GM19035 (cell line): ENCODE data around the gene ACOT6.
"Not testable (repeated sequence)": the region's sequence is repeated elsewhere in the genome, so short reads cannot be mapped to it uniquely, and the experiment has no call there.

Experiments used
- ATAC-seq: cut with Tn5 transposase; IDR thresholded peaks from one replicate; pipeline ENCODE4 v1.9.1; 2021; ENCODE audit not compliant: unreplicated experiment

ACOT6 gene

GRCh38 chr14:73612339-73613045 lies at the start of gene ACOT6:
ACOT6 (plus strand) TSS chr14:73612517; CDS start chr14:73612572, 55 bp downstream.
- ATAC-seq: peak; percentile 74

- ATAC-seq: not testable (repeated sequence)
These were observed 49.6 kb upstream of the ACOT6 start for GRCh38 chr14:73562696-73563095.

- not testable (repeated sequence) for ATAC-seq
These were observed 45.9 kb upstream of the ACOT6 start for GRCh38 chr14:73566431-73566830.

GRCh38 chr14:73566935-73567334 lies 45.4 kb upstream of the ACOT6 start:
- ATAC-seq: not testable (repeated sequence)

GRCh38 chr14:73567358-73567757 lies 45.0 kb upstream of the ACOT6 start:
- ATAC-seq: no peak

GRCh38 chr14:73567951-73568885 lies 44.1 kb upstream of the ACOT6 start:
- no peak for ATAC-seq

GRCh38 chr14:73568886-73569184 lies 43.5 kb upstream of the ACOT6 start:
- not testable (repeated sequence) for ATAC-seq

GRCh38 chr14:73569185-73569958 lies 42.9 kb upstream of the ACOT6 start, which contains the start of gene ACOT2:
ACOT2 (plus strand) TSS chr14:73569213; CDS start chr14:73569241, 28 bp downstream.
- ATAC-seq: peak; percentile 62

- peak; percentile 53 for ATAC-seq
These were observed 41.4 kb upstream of the ACOT6 start for GRCh38 chr14:73570913-73571312.

GRCh38 chr14:73573034-73573433 lies 39.3 kb upstream of the ACOT6 start:
- ATAC-seq: not testable (repeated sequence)

GRCh38 chr14:73573740-73574139 lies 38.6 kb upstream of the ACOT6 start:
- ATAC-seq: not testable (repeated sequence)

GRCh38 chr14:73574251-73574650 lies 38.1 kb upstream of the ACOT6 start:
- ATAC-seq: not testable (repeated sequence)

- no peak for ATAC-seq
These were observed 35.9 kb upstream of the ACOT6 start for GRCh38 chr14:73576391-73576790.

GRCh38 chr14:73577214-73577613 lies 35.1 kb upstream of the ACOT6 start:
- not testable (repeated sequence) for ATAC-seq

GRCh38 chr14:73582102-73582979 lies 30.0 kb upstream of the ACOT6 start:
- ATAC-seq: not testable (repeated sequence)

GRCh38 chr14:73588695-73589094 lies 23.6 kb upstream of the ACOT6 start:
- ATAC-seq: no peak

GRCh38 chr14:73589116-73589515 lies 23.2 kb upstream of the ACOT6 start:
- no peak for ATAC-seq

- ATAC-seq: not testable (repeated sequence)
These were observed 21.7 kb upstream of the ACOT6 start for GRCh38 chr14:73590673-73591004.

GRCh38 chr14:73591690-73592449 lies 20.4 kb upstream of the ACOT6 start, which contains the start of gene ACOT4:
ACOT4 (plus strand) TSS chr14:73591873; CDS start chr14:73591960, 87 bp downstream.
- ATAC-seq: peak; percentile 75
